Osteocyte (in vitro differentiated cells): ENCODE measurements around the gene INS. TPM values are rescaled to one million over a fixed set of nuclear protein-coding genes. Genes with fewer than 3 reads are reported as not detected.
A peak's percentile ranks its signal among the peaks of the same experiment; 100 is the strongest.

ENCODE experiments used
- DNase-seq: peaks from one replicate; pipeline ENCODE4 v3.0.0; 2021; ENCODE audit warnings: mixed read lengths; ENCODE audit not compliant: unreplicated experiment; ENCODE audit errors: extremely low spot score
- H3K27ac Mint-ChIP-seq: one replicate; pipeline ENCODE4 v1.8.0; 2021; ENCODE audit warnings: mild to moderate bottlenecking, mixed read lengths; ENCODE audit not compliant: unreplicated experiment
- H3K27me3 Mint-ChIP-seq: one replicate; pipeline ENCODE4 v1.8.0; 2021; ENCODE audit warnings: mixed read lengths; ENCODE audit not compliant: unreplicated experiment
- H3K36me3 Mint-ChIP-seq: one replicate; pipeline ENCODE4 v1.8.0; 2021; ENCODE audit warnings: mixed read lengths; ENCODE audit not compliant: unreplicated experiment
- H3K4me1 Mint-ChIP-seq: one replicate; pipeline ENCODE4 v1.8.0; 2021; ENCODE audit warnings: mixed read lengths; ENCODE audit not compliant: unreplicated experiment
- H3K4me3 Mint-ChIP-seq: one replicate; pipeline ENCODE4 v1.8.0; 2021; ENCODE audit warnings: mild to moderate bottlenecking, moderate library complexity, mixed read lengths; ENCODE audit not compliant: unreplicated experiment
- H3K9me3 Mint-ChIP-seq: one replicate; pipeline ENCODE4 v1.8.0; 2021; ENCODE audit warnings: mixed read lengths; ENCODE audit not compliant: unreplicated experiment
- CTCF ChIP-seq: fragments of 200-600 bp; sonication (generic); IDR thresholded peaks from 2 replicates; pipeline ENCODE4 v1.5.0; 2021; ENCODE audit warnings: antibody characterized with exemption, mild to moderate bottlenecking, moderate library complexity
- long read RNA-seq: library from polyadenylated mRNA; unstranded; transcript quantifications from one replicate; pipeline ENCODE4 v2.0.0, GENCODE V29; 2021
- total RNA-seq: library from RNA; stranded (reverse); gene quantifications from 2 replicates; pipeline ENCODE4 v1.2.1, GENCODE V29; 2021

Gene INS
- total RNA-seq = not detected in 2 replicates
- long read RNA-seq = 0 reads

GRCh38 chr11:2160736-2161259 is at the start of gene INS:
Gene INS, minus strand, starts transcription at chr11:2161209. Its CDS starts 238 bp downstream, at chr11:2160971.
- H3K9me3 Mint-ChIP-seq = no peaks in the 10 kb centered on the region
- TF ChIP-seq CTCF = no peak
- H3K27ac Mint-ChIP-seq = no peak within 1 kb of the TSS
- no peaks in the 10 kb centered on the region for H3K4me1 Mint-ChIP-seq
- DNase-seq = no peak
- no peaks in the 10 kb centered on the region for H3K27me3 Mint-ChIP-seq
- H3K36me3 Mint-ChIP-seq = no peaks in the 10 kb centered on the region
- H3K4me3 Mint-ChIP-seq = no peak within 1 kb of the TSS

GRCh38 chr11:2210366-2211112 is 49.5 kb upstream of the INS start:
- H3K9me3 Mint-ChIP-seq = no peaks in the 10 kb centered on the region
- no peaks in the 10 kb centered on the region for H3K36me3 Mint-ChIP-seq
- TF ChIP-seq CTCF = no peak
- H3K4me3 Mint-ChIP-seq = no peak overlapping the region
- no peak overlapping the region for H3K27ac Mint-ChIP-seq
- peak; percentile 80 for DNase-seq
- peaks cover 14% of the 10 kb centered on the region for H3K4me1 Mint-ChIP-seq
- H3K27me3 Mint-ChIP-seq = peaks cover 31% of the 10 kb centered on the region

- no peaks in the 10 kb centered on the region for H3K36me3 Mint-ChIP-seq
- peaks cover 14% of the 10 kb centered on the region for H3K4me1 Mint-ChIP-seq
- H3K9me3 Mint-ChIP-seq = no peaks in the 10 kb centered on the region
- no peak overlapping the region for H3K27ac Mint-ChIP-seq
- H3K27me3 Mint-ChIP-seq = peaks cover 30% of the 10 kb centered on the region
- peak; percentile 80 for DNase-seq
- no peak overlapping the region for H3K4me3 Mint-ChIP-seq
- TF ChIP-seq CTCF = no peak
Observed at GRCh38 chr11:2209900-2210321, 48.9 kb upstream of the INS start.

- H3K9me3 Mint-ChIP-seq = no peaks in the 10 kb centered on the region
Observed at GRCh38 chr11:2209370-2209801, 48.4 kb upstream of the INS start.

More at GRCh38 chr11:2209370-2209801, 48.4 kb upstream of the INS start:
- no peaks in the 10 kb centered on the region for H3K36me3 Mint-ChIP-seq
- H3K4me1 Mint-ChIP-seq = peaks cover 14% of the 10 kb centered on the region
- no peak for TF ChIP-seq CTCF
- H3K27me3 Mint-ChIP-seq = peaks cover 25% of the 10 kb centered on the region
- no peak overlapping the region for H3K4me3 Mint-ChIP-seq
- no peak overlapping the region for H3K27ac Mint-ChIP-seq
- peak; percentile 83 for DNase-seq
